Endothelial cell (in vitro differentiated cells): Measurements from ENCODE around the gene HGFAC. TPM values are rescaled to one million over a fixed set of nuclear protein-coding genes. Genes with fewer than 3 reads are reported as not detected.

Source experiments
- DNase-seq: peaks from one replicate; pipeline ENCODE4 v3.0.0; 2021; ENCODE audit warnings: low spot score
- H3K27ac Mint-ChIP-seq: one replicate; pipeline ENCODE4 v1.8.0; 2021; ENCODE audit warnings: mixed read lengths, inconsistent platforms; ENCODE audit not compliant: unreplicated experiment
- H3K27me3 Mint-ChIP-seq: one replicate; pipeline ENCODE4 v1.8.0; 2021; ENCODE audit warnings: mild to moderate bottlenecking, moderate library complexity, mixed read lengths, inconsistent platforms; ENCODE audit not compliant: unreplicated experiment
- H3K36me3 Mint-ChIP-seq: one replicate; pipeline ENCODE4 v1.8.0; 2021; ENCODE audit warnings: mild to moderate bottlenecking, low read depth, mixed read lengths, inconsistent platforms; ENCODE audit not compliant: unreplicated experiment
- H3K4me1 Mint-ChIP-seq: one replicate; pipeline ENCODE4 v1.8.0; 2021; ENCODE audit warnings: mild to moderate bottlenecking, mixed read lengths, inconsistent platforms; ENCODE audit not compliant: unreplicated experiment
- H3K4me3 Mint-ChIP-seq: one replicate; pipeline ENCODE4 v1.8.0; 2021; ENCODE audit warnings: mild to moderate bottlenecking, mixed read lengths, inconsistent platforms; ENCODE audit not compliant: unreplicated experiment
- H3K9me3 Mint-ChIP-seq: one replicate; pipeline ENCODE4 v1.8.0; 2021; ENCODE audit warnings: mixed read lengths, inconsistent platforms; ENCODE audit not compliant: unreplicated experiment
- CTCF ChIP-seq: fragments of 200-600 bp; sonication (generic); IDR thresholded peaks from one replicate; pipeline ENCODE4 v1.5.0; 2021; ENCODE audit warnings: antibody characterized with exemption; ENCODE audit not compliant: unreplicated experiment
- total RNA-seq: library from RNA; stranded (reverse); fragmentation: NEBNext Ultra II Directional; extraction: Animal tissue kit (Norgen Biotek cat#: 25700); gene quantifications from one replicate; pipeline ENCODE4 v1.2.1, GENCODE V29; 2021; ENCODE audit not compliant: unreplicated experiment

Gene HGFAC
- total RNA-seq, 1 donor from 2014 or later: 2.4 TPM

GRCh38 chr4:3436048-3436797 lies 5.5 kb upstream of the HGFAC start:
- no peak for DNase-seq
- H3K36me3 Mint-ChIP-seq: peaks cover 5% of the 10 kb centered on the region
- peaks cover 25% of the 10 kb centered on the region for H3K27me3 Mint-ChIP-seq
- H3K4me1 Mint-ChIP-seq: no peaks in the 10 kb centered on the region
- H3K9me3 Mint-ChIP-seq: no peaks in the 10 kb centered on the region
- TF ChIP-seq CTCF: no peak
- H3K27ac Mint-ChIP-seq: no peak overlapping the region
- no peak overlapping the region for H3K4me3 Mint-ChIP-seq

- H3K27me3 Mint-ChIP-seq: peaks cover 23% of the 10 kb centered on the region
- no peak for TF ChIP-seq CTCF
- DNase-seq: no peak
- no peak overlapping the region for H3K27ac Mint-ChIP-seq
- H3K4me3 Mint-ChIP-seq: no peak overlapping the region
- H3K9me3 Mint-ChIP-seq: no peaks in the 10 kb centered on the region
- H3K4me1 Mint-ChIP-seq: no peaks in the 10 kb centered on the region
- H3K36me3 Mint-ChIP-seq: peaks cover 2% of the 10 kb centered on the region
Measured at GRCh38 chr4:3436798-3437581, 4.8 kb upstream of the HGFAC start.

DNA sequence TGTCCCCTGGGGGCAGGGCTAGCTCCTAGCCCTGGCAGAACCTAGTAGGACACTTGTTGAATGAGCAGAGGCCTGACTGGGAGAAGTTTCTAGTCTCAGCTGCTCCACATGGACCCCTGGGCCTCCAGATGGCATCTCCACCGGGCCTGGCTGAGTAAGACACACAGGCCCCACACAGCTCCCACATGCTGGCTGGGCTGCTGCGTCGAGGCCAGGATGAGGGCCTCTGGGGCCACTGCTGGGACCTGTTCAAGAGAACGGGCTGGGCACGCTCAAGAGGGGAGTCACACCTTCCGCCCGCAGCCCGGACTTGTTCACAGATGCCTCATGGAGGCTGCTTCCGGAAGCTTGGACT lies 4.2 kb upstream of the HGFAC start:
- Mint-ChIP-seq H3K27ac (no peak overlapping the region), H3K9me3 (no peaks in the 10 kb centered on the region)

DNA sequence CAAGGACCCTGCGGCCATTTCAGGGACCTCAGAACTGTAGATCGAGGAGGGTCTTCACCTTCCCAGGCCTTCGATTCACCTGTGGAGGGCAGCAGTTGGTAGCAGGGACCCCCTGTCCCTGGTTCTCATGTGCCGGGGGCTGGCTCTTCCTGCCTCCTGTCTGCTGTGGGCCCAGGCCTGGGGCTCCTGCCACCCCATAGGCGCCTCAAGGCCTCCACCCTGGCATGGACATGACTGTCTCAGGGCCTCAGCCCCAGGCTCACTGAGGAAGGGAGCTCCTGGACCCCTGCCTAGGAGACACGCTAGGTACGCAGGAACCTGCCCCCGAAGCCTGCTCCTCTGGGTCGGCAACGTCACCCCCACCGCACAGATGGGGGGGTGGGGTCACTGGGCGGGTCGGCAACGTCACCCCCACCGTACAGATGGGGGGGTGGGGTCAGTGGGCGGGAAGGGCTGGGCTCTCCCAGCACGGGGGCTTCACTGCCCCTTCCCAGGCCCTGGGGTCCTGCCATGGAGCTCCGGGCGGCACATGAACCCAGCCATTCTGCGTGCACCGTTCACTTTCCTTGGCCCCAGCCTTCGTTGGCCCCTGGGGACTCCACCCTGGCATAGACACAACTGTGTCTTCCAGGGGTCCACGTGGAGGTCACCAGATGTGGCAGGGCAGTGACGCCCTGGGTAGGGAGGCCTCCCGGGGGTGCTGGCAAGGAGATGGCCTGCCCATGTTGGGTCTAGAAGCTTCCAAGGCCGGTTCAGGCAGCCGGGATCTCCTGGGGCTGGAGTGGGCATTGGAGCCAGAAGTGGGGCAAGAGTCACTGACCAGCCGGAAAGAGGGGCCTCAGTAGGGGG lies 3.5 kb upstream of the HGFAC start:
- H3K4me1 Mint-ChIP-seq: no peaks in the 10 kb centered on the region
- peaks cover 18% of the 10 kb centered on the region for H3K27me3 Mint-ChIP-seq
- no peak overlapping the region for H3K4me3 Mint-ChIP-seq
- H3K27ac Mint-ChIP-seq: no peak overlapping the region
- no peak for DNase-seq
- H3K9me3 Mint-ChIP-seq: no peaks in the 10 kb centered on the region
- no peak for TF ChIP-seq CTCF
- H3K36me3 Mint-ChIP-seq: no peaks in the 10 kb centered on the region

More for the DNA sequence above, 4.2 kb upstream of the HGFAC start:
- no peak for DNase-seq
- no peak overlapping the region for H3K4me3 Mint-ChIP-seq
- peaks cover 21% of the 10 kb centered on the region for H3K27me3 Mint-ChIP-seq
- TF ChIP-seq CTCF: no peak
- no peaks in the 10 kb centered on the region for H3K36me3 Mint-ChIP-seq
- no peaks in the 10 kb centered on the region for H3K4me1 Mint-ChIP-seq
